Epithelial cell of proximal tubule (primary cell): ENCODE data around the gene LNPEP. TPM values are rescaled to one million over a fixed set of nuclear protein-coding genes. Genes with fewer than 3 reads are reported as not detected.
"Not testable (repeated sequence)": the region's sequence is repeated elsewhere in the genome, so short reads cannot be mapped to it uniquely, and the experiment has no call there.

Source experiments
- DNase-seq: peaks from one replicate; pipeline ENCODE4 v3.0.0-alpha.2; 2011; ENCODE audit warnings: low read depth
- H3K4me3 ChIP-seq: 2 replicates; pipeline ENCODE4 v1.5.1; 2011; ENCODE audit warnings: low read depth, mild to moderate bottlenecking, low read length
- total RNA-seq: library from RNA; depleted of rRNA; stranded (reverse); fragments of >200 nt; gene quantifications from 2 replicates; pipeline ENCODE4 v1.2.3, GENCODE V29; 2015
- TF ChIP-seq, protein P1 (sequence below): conservative IDR thresholded peaks from 2 replicates; pipeline ENCODE4 v1.5.1; 2012; ENCODE audit warnings: low read depth, mild to moderate bottlenecking, low read length

LNPEP gene
- total RNA-seq, 1 donor from 2014 or later, result 21.4 TPM

DNA sequence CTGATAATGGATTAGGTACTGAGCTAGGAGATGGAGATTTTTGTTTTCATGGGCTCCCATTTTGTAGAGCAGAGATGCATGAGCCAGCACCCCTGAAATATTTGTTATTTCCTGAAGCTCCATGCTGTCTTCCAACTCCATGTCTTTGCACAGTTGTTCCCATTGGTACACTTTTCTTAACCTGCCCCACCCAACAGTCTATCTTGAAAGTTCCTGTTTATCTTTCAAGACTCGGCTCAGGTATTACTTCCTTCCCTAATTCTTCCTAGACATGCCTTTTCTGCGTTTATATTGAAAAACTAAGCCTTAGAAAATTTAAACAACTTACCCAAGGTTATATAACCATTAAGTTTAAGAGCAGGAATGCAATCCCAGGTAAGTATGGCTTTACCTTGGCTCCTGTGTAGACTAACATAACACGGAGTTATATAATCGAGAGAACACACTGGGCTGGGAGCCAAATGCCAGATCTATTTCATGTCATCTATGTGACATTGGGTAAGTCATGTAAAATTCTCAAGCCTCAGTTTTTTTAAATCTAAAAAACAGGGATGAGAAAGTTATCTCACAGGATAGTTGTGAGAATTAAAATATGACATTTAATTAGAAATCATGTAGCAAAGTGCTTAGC is 139.1 kb downstream of the LNPEP start:
- no peak overlapping the region for H3K4me3 ChIP-seq
- DNase-seq, result no peak
- TF ChIP-seq, protein P1, sequence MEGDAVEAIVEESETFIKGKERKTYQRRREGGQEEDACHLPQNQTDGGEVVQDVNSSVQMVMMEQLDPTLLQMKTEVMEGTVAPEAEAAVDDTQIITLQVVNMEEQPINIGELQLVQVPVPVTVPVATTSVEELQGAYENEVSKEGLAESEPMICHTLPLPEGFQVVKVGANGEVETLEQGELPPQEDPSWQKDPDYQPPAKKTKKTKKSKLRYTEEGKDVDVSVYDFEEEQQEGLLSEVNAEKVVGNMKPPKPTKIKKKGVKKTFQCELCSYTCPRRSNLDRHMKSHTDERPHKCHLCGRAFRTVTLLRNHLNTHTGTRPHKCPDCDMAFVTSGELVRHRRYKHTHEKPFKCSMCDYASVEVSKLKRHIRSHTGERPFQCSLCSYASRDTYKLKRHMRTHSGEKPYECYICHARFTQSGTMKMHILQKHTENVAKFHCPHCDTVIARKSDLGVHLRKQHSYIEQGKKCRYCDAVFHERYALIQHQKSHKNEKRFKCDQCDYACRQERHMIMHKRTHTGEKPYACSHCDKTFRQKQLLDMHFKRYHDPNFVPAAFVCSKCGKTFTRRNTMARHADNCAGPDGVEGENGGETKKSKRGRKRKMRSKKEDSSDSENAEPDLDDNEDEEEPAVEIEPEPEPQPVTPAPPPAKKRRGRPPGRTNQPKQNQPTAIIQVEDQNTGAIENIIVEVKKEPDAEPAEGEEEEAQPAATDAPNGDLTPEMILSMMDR, result no peak

DNA sequence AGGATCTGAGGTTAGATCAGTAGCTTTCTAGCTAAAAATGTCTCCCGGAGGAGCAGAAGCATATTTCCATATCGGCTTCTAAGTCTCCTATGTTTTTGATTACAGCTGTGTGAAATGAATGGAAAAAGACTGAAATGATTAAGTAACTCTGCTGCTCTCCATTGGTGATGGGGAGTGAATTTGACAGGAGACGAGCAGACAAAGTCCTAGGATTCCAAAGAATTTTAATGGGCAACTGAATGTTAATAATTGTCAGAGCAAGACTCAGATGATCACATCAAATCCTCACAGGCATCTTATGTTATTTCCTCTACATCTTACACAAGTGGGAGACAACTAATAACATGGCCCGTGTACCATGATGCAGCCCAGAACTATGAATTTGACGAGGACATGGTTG is 139.8 kb downstream of the LNPEP start:
- no peak overlapping the region for H3K4me3 ChIP-seq
- peak; percentile 69 for DNase-seq
- TF ChIP-seq, protein P1, result no peak

DNA sequence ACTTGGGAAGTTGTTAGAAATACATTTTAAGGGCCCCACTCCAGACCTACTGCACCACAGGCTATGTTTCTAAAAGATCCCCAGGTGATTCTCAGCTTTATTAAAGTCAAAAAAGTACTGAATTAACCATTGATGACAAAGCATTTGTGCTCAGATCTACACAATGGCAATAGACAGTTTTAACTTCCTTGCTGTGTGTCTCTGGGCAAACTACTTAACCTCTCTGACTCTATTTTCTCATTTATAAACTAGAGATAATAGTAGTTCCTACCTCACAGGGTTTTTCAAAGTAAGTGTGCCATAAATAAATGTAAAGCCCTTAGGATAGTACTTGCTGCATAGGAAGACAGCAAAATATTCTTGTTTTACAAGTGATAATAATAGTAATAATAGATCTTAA is 140.2 kb downstream of the LNPEP start:
- no peak overlapping the region for H3K4me3 ChIP-seq
- no peak for DNase-seq
- TF ChIP-seq, protein P1, result no peak

DNA sequence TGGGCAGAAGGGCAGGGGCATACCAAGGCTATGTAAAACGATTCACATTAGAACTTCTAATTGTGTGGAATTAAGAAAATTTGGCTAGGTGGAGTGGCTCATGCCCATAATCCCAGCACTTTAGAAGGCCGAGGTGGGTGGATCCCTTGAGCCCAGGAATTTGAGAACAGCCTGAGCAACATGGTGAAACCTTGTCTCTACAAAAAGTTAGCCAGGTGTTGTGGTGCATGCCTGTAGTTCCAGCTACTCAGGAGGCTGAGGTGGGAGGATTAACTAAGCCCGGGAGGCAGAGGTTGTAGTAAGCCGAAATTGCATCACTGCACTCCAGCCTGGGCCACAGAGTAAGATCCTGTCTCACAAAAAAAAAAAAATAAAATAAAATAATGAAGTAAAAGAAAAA is 141.4 kb downstream of the LNPEP start:
- no peak for DNase-seq
- TF ChIP-seq, protein P1, result no peak
- no peak overlapping the region for H3K4me3 ChIP-seq

DNA sequence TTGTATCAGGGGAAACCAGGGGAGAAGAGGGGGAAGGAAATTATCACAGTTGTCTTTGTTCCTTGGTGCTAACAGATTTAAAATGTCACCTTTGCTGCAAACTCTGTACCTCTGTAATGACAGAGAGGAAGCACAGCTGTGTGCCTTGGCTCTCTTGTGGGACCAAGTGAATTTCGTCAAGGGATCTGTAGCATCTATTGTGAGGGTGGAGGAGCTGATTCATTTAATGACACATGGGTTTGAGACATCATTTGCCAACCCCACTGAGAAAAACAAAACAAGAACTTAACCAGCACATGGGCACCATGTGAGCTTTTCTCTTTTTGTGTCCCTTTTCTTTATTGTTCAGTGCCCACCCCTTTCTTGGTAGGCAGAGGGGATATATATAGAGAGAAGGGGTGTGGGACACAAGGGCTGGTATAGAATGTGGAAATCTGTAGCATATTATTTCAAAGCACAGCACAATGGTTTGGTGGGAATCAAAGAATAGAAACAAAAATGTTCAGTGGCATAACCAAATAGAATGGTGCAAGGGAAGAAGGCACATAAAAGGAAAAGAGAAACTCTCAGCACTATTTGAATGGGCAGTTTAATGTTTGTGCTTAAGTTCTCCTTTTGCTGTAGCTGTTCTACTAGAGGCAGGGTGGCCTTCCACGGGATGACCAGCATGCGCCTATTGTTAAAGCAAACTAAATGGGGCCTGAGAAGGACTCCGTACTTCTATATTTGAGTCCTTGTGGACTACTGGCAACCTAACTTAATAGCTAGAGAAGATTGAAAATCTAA is 143.3 kb downstream of the LNPEP start:
- no peak for DNase-seq
- TF ChIP-seq, protein P1, result no peak
- H3K4me3 ChIP-seq, result no peak overlapping the region

DNA sequence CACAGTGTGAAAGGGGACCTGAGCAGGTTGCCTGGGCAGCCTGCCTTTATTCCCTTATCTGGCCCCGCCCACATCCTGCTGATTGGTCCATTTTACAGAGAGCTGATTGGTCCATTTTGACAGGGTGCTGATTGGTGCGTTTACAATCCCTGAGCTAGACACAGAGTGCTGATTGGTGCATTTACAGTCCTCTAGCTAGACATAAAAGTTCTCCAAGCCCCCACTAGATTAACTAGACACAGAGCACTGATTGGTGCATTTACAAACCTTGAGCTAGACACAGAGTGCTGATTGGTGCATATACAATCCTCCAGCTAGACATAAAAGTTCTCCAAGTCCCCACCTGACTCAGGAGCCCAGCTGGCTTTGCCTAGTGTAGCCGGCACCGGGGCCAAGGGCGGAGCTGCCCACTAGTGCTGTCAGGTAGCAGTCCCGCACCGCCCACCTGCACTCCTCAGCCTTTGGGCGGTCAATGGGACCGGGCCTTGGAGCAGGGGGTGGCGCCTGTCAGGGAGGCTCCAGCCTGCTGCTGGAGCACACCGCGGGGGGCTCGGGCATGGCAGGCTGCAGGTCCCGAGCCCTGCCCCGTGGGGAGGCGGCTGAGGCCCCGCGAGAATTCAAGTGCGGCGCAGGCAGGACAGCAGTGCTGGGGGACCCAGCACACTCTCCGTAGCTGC is 149.0 kb downstream of the LNPEP start:
- not testable (repeated sequence) for DNase-seq, H3K4me3 ChIP-seq

DNA sequence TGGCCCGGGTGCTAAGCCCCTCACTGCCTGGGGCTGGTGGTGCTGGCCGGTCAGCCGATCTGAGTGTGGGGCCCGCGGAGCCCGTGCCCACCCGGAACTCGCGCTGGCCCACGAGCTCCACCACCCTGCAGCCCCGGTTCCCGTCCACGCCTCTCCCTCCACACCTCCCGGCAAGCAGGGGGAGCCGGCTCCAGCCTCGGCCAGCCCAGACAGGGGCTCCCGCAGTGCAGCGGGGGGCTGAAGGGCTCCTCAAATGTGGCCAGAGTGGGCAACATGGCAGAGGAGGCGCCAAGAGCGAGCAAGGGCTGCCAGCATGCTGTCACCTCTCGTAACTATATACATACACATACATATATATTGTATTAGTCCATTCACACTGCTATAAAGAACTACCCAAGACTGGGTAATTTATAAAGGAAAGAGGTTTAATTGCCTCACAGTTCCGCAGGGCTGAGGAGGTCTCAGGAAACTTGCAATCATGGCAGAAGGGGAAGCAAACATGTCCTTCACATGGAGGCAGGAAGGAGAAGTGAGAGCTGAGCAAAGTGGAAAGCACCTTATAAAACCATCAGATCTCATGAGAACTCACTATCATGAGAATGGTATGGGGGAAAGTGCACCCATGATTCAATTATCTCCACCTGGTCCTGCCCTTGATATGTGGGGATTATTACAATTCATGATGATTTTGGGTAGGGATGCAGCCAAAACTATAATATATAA is 149.7 kb downstream of the LNPEP start:
- TF ChIP-seq, protein P1, result no peak
- no peak for DNase-seq
- H3K4me3 ChIP-seq, result no peak overlapping the region
